Measurements from ENCODE around the gene NOTCH1.

Gene NOTCH1

GRCh38 chr9:136457326-136457725 is 88.5 kb downstream of the NOTCH1 start:
- DNase-seq, result no peak

- no peak for DNase-seq
Measured at GRCh38 chr9:136456258-136456657, 89.6 kb downstream of the NOTCH1 start.

GRCh38 chr9:136455043-136456002 is 90.5 kb downstream of the NOTCH1 start:
- DNase-seq, result no peak

GRCh38 chr9:136454026-136454796 is 91.6 kb downstream of the NOTCH1 start:
- DNase-seq, result no peak

- no peak for DNase-seq
Measured at GRCh38 chr9:136453326-136453725, 92.5 kb downstream of the NOTCH1 start.

- no peak for DNase-seq
Measured at GRCh38 chr9:136451221-136451877, 94.5 kb downstream of the NOTCH1 start.

- no peak for DNase-seq
Measured at GRCh38 chr9:136448655-136449054, 97.2 kb downstream of the NOTCH1 start.

- no peak for DNase-seq
Measured at GRCh38 chr9:136447173-136447778, 98.6 kb downstream of the NOTCH1 start.

GRCh38 chr9:136445799-136446198 is 100.0 kb downstream of the NOTCH1 start:
- DNase-seq, result no peak

Data from suppressor macrophage treated with lipopolysaccharide for 4 hours (primary cell).